Measurements from ENCODE around the gene TMEM183A.

Gene TMEM183A

GRCh38 chr1:203045336-203045735, 38.2 kb downstream of the TMEM183A start:
- H3K4me3 Mint-ChIP-seq: no peak overlapping the region
- no peaks in the 10 kb centered on the region for H3K27me3 Mint-ChIP-seq (ENCODE audit: low read depth, poor library complexity)
- H3K36me3 Mint-ChIP-seq (ENCODE audit: low read depth): peaks cover 44% of the 10 kb centered on the region
- H3K27ac Mint-ChIP-seq: peak overlapping the region; percentile 48
- no peak for TF ChIP-seq CTCF (IDR thresholded peaks at IDR 0.05)
- peaks cover 35% of the 10 kb centered on the region for H3K4me1 Mint-ChIP-seq
- DNase-seq: no peak
- no peaks in the 10 kb centered on the region for H3K9me3 Mint-ChIP-seq

- peaks cover 28% of the 10 kb centered on the region for H3K4me1 Mint-ChIP-seq
- H3K9me3 Mint-ChIP-seq: no peaks in the 10 kb centered on the region
- TF ChIP-seq CTCF (IDR thresholded peaks at IDR 0.05): no peak
- DNase-seq: no peak
- no peak overlapping the region for H3K4me3 Mint-ChIP-seq
- H3K27ac Mint-ChIP-seq: peak overlapping the region; percentile 48
- peaks cover 50% of the 10 kb centered on the region for H3K36me3 Mint-ChIP-seq (ENCODE audit: low read depth)
- H3K27me3 Mint-ChIP-seq (ENCODE audit: low read depth, poor library complexity): no peaks in the 10 kb centered on the region
Measured at GRCh38 chr1:203045821-203046594, 38.8 kb downstream of the TMEM183A start.

- no peak for TF ChIP-seq CTCF (IDR thresholded peaks at IDR 0.05)
- Mint-ChIP-seq H3K27me3 (ENCODE audit: low read depth, poor library complexity) (no peaks in the 10 kb centered on the region), H3K4me3 (no peak overlapping the region), H3K36me3 (ENCODE audit: low read depth) (peaks cover 56% of the 10 kb centered on the region), H3K4me1 (peaks cover 32% of the 10 kb centered on the region), H3K27ac (peak overlapping the region; percentile 17), H3K9me3 (no peaks in the 10 kb centered on the region)
- no peak for DNase-seq
Measured at GRCh38 chr1:203046984-203047630, 39.9 kb downstream of the TMEM183A start.

- H3K4me3 Mint-ChIP-seq: no peak overlapping the region
- TF ChIP-seq CTCF (IDR thresholded peaks at IDR 0.05): no peak
Measured at GRCh38 chr1:203048086-203048485, 40.9 kb downstream of the TMEM183A start.

GRCh38 chr1:203048555-203049051, 41.4 kb downstream of the TMEM183A start:
- Mint-ChIP-seq H3K36me3 (ENCODE audit: low read depth) (peaks cover 50% of the 10 kb centered on the region), H3K27ac (no peak overlapping the region), H3K9me3 (no peaks in the 10 kb centered on the region), H3K27me3 (ENCODE audit: low read depth, poor library complexity) (no peaks in the 10 kb centered on the region), H3K4me3 (no peak overlapping the region), H3K4me1 (peaks cover 43% of the 10 kb centered on the region)
- TF ChIP-seq CTCF (IDR thresholded peaks at IDR 0.05): peak; percentile 20
- DNase-seq: peak; percentile 56

More at GRCh38 chr1:203048086-203048485, 40.9 kb downstream of the TMEM183A start:
- DNase-seq: no peak
- Mint-ChIP-seq H3K27ac (no peak overlapping the region), H3K9me3 (no peaks in the 10 kb centered on the region), H3K4me1 (peaks cover 42% of the 10 kb centered on the region), H3K27me3 (ENCODE audit: low read depth, poor library complexity) (no peaks in the 10 kb centered on the region), H3K36me3 (ENCODE audit: low read depth) (peaks cover 54% of the 10 kb centered on the region)
